Naive B cell (primary cell): Measurements from ENCODE around the gene FHDC1. TPM values are rescaled to one million over a fixed set of nuclear protein-coding genes. Genes with fewer than 3 reads are reported as not detected.

Experiments used
- ATAC-seq, 2 donors: fragments of 150-1000 bp; cut with Tn5 transposase; 2 replicates each; pipeline ENCODE4 v1.10.0; 2021; ENCODE audit warnings: low read depth in 2 of 2, mild to moderate bottlenecking in 2 of 2, moderate library complexity in 2 of 2
- DNase-seq: peaks from one replicate; pipeline ENCODE4 v3.0.0; 2022
- H3K27ac Mint-ChIP-seq, 6 donors: one replicate each; pipeline ENCODE4 v1.8.0; 2020 to 2022; ENCODE audit warnings: mild to moderate bottlenecking in 6 of 6, mixed read lengths in 6 of 6, moderate library complexity in 5 of 6, inconsistent platforms in 2 of 6
- H3K27me3 Mint-ChIP-seq, 3 donors: one replicate each; pipeline ENCODE4 v1.8.0; 2021 to 2022; ENCODE audit warnings: mixed read lengths in 3 of 3, mild to moderate bottlenecking in 1 of 3
- H3K36me3 Mint-ChIP-seq, 2 donors: one replicate each; pipeline ENCODE4 v1.8.0; 2020 to 2022; ENCODE audit warnings: mixed read lengths in 2 of 2, inconsistent platforms in 1 of 2, mild to moderate bottlenecking in 1 of 2
- H3K4me1 Mint-ChIP-seq, 3 donors: one replicate each; pipeline ENCODE4 v1.8.0; 2020 to 2022; ENCODE audit warnings: mixed read lengths in 3 of 3, inconsistent platforms in 1 of 3, mild to moderate bottlenecking in 1 of 3, moderate library complexity in 1 of 3
- H3K4me3 Mint-ChIP-seq, 8 donors: one replicate each; pipeline ENCODE4 v1.8.0; 2020 to 2022; ENCODE audit warnings: mild to moderate bottlenecking in 8 of 8, mixed read lengths in 8 of 8, moderate library complexity in 8 of 8, inconsistent platforms in 2 of 8
- H3K9me3 Mint-ChIP-seq, 7 donors: one replicate each; pipeline ENCODE4 v1.8.0; 2020 to 2022; ENCODE audit warnings: mixed read lengths in 7 of 7, mild to moderate bottlenecking in 5 of 7, inconsistent platforms in 2 of 7, moderate library complexity in 1 of 7
- polyA plus RNA-seq, 6 donors: library from polyadenylated mRNA; unstranded; fragments of 300-500 nt; fragmentation: Illumina TruSeq; gene quantifications; one replicate each; pipeline ENCODE4 v1.2.3, GENCODE V29; 2021; ENCODE audit warnings: low read depth in 6 of 6

Gene FHDC1
- polyA plus RNA-seq, 6 donors from 2014 or later, result not detected

- Mint-ChIP-seq H3K27ac (peak overlapping the region in 1 of 6 donors; percentile 54), H3K4me1 (peaks cover 23 to 30% (median 25%) of the 10 kb centered on the region in 3 donors), H3K9me3 (no peaks in the 10 kb centered on the region), H3K27me3 (peaks cover 49 to 58% (median 57%) of the 10 kb centered on the region in 3 donors), H3K4me3 (peak overlapping the region; percentile 80 to 93 (median 87)), H3K36me3 (no peaks in the 10 kb centered on the region)
- DNase-seq (no peak), ATAC-seq (no peak)
These were observed 2.3 kb downstream of the FHDC1 start for GRCh38 chr4:152938237-152938947.

- Mint-ChIP-seq H3K9me3 (no peaks in the 10 kb centered on the region), H3K27me3 (peaks cover 37 to 48% (median 46%) of the 10 kb centered on the region in 3 donors), H3K4me3 (peak overlapping the region in 4 of 8 donors; percentile 32 to 87 (median 76)), H3K36me3 (no peaks in the 10 kb centered on the region), H3K27ac (no peak overlapping the region), H3K4me1 (peaks cover 20 to 27% (median 25%) of the 10 kb centered on the region in 3 donors)
- ATAC-seq (no peak), DNase-seq (no peak)
These were observed 3.5 kb downstream of the FHDC1 start for GRCh38 chr4:152939621-152940020.

GRCh38 chr4:152940461-152940860 is 4.3 kb downstream of the FHDC1 start:
- no peak overlapping the region for H3K27ac Mint-ChIP-seq
- peaks cover 14 to 19% (median 18%) of the 10 kb centered on the region in 3 donors for H3K4me1 Mint-ChIP-seq
- H3K4me3 Mint-ChIP-seq, result peak overlapping the region in 1 of 8 donors; percentile 84
- no peaks in the 10 kb centered on the region for H3K9me3 Mint-ChIP-seq
- ATAC-seq, result no peak
- no peaks in the 10 kb centered on the region for H3K36me3 Mint-ChIP-seq
- H3K27me3 Mint-ChIP-seq, result peaks cover 28 to 41% (median 38%) of the 10 kb centered on the region in 3 donors
- no peak for DNase-seq

GRCh38 chr4:152941411-152941810 is 5.3 kb downstream of the FHDC1 start:
- H3K36me3 Mint-ChIP-seq, result no peaks in the 10 kb centered on the region
- H3K4me3 Mint-ChIP-seq, result no peak overlapping the region
- H3K27me3 Mint-ChIP-seq, result peaks cover 28 to 37% (median 34%) of the 10 kb centered on the region in 3 donors
- H3K9me3 Mint-ChIP-seq, result no peaks in the 10 kb centered on the region
- ATAC-seq, result no peak
- no peak overlapping the region for H3K27ac Mint-ChIP-seq
- peaks cover 10 to 15% (median 14%) of the 10 kb centered on the region in 3 donors for H3K4me1 Mint-ChIP-seq
- DNase-seq, result no peak

GRCh38 chr4:152942346-152942745 is 6.2 kb downstream of the FHDC1 start:
- H3K4me3 Mint-ChIP-seq, result no peak overlapping the region
- peaks cover 34 to 37% (median 36%) of the 10 kb centered on the region in 3 donors for H3K27me3 Mint-ChIP-seq
- no peak for DNase-seq

GRCh38 chr4:152943672-152944071 is 7.5 kb downstream of the FHDC1 start:
- no peak overlapping the region for H3K27ac Mint-ChIP-seq
- DNase-seq (no peak), ATAC-seq (no peak)
- H3K4me1 Mint-ChIP-seq, result peaks cover 1 to 6% (median 5%) of the 10 kb centered on the region in 3 donors
- peaks cover 34 to 41% (median 36%) of the 10 kb centered on the region in 3 donors for H3K27me3 Mint-ChIP-seq
- no peaks in the 10 kb centered on the region for H3K9me3 Mint-ChIP-seq
- peaks cover 0 to 14% of the 10 kb centered on the region in 2 donors for H3K36me3 Mint-ChIP-seq
- H3K4me3 Mint-ChIP-seq, result no peak overlapping the region

More at GRCh38 chr4:152942346-152942745, 6.2 kb downstream of the FHDC1 start:
- H3K4me1 Mint-ChIP-seq, result peaks cover 10 to 15% (median 14%) of the 10 kb centered on the region in 3 donors
- peaks cover 0 to 1% of the 10 kb centered on the region in 2 donors for H3K36me3 Mint-ChIP-seq
- ATAC-seq, result no peak
- H3K9me3 Mint-ChIP-seq, result no peaks in the 10 kb centered on the region
- H3K27ac Mint-ChIP-seq, result no peak overlapping the region

GRCh38 chr4:152944666-152945320 is 8.7 kb downstream of the FHDC1 start:
- Mint-ChIP-seq H3K36me3 (peaks cover 0 to 14% of the 10 kb centered on the region in 2 donors), H3K4me3 (no peak overlapping the region), H3K27me3 (peaks cover 26 to 34% (median 26%) of the 10 kb centered on the region in 3 donors), H3K9me3 (no peaks in the 10 kb centered on the region), H3K27ac (peak overlapping the region in 2 of 6 donors; percentile 8 to 14), H3K4me1 (no peaks in the 10 kb centered on the region)
- no peak for DNase-seq
- ATAC-seq, result no peak

GRCh38 chr4:152945639-152946038 is 9.5 kb downstream of the FHDC1 start:
- no peak for DNase-seq
- Mint-ChIP-seq H3K27ac (no peak overlapping the region), H3K27me3 (peaks cover 22 to 35% (median 25%) of the 10 kb centered on the region in 3 donors)

GRCh38 chr4:152946446-152946845 is 10.3 kb downstream of the FHDC1 start:
- H3K4me3 Mint-ChIP-seq, result no peak overlapping the region
- H3K27ac Mint-ChIP-seq, result no peak overlapping the region
- DNase-seq, result no peak
- H3K27me3 Mint-ChIP-seq, result peaks cover 22 to 41% (median 32%) of the 10 kb centered on the region in 3 donors
- no peak for ATAC-seq
- H3K9me3 Mint-ChIP-seq, result no peaks in the 10 kb centered on the region
- peaks cover 0 to 14% of the 10 kb centered on the region in 2 donors for H3K36me3 Mint-ChIP-seq
- no peaks in the 10 kb centered on the region for H3K4me1 Mint-ChIP-seq

More at GRCh38 chr4:152945639-152946038, 9.5 kb downstream of the FHDC1 start:
- Mint-ChIP-seq H3K9me3 (no peaks in the 10 kb centered on the region), H3K4me1 (no peaks in the 10 kb centered on the region), H3K4me3 (no peak overlapping the region), H3K36me3 (peaks cover 0 to 14% of the 10 kb centered on the region in 2 donors)
- ATAC-seq, result no peak

GRCh38 chr4:152947311-152947710 is 11.2 kb downstream of the FHDC1 start:
- peaks cover 17 to 41% (median 28%) of the 10 kb centered on the region in 3 donors for H3K27me3 Mint-ChIP-seq
- H3K4me1 Mint-ChIP-seq, result no peaks in the 10 kb centered on the region
- no peaks in the 10 kb centered on the region for H3K9me3 Mint-ChIP-seq
- DNase-seq (no peak), ATAC-seq (no peak)
- H3K27ac Mint-ChIP-seq, result no peak overlapping the region
- H3K4me3 Mint-ChIP-seq, result no peak overlapping the region
- peaks cover 0 to 14% of the 10 kb centered on the region in 2 donors for H3K36me3 Mint-ChIP-seq

GRCh38 chr4:152949930-152950329 is 13.8 kb downstream of the FHDC1 start:
- Mint-ChIP-seq H3K4me1 (no peaks in the 10 kb centered on the region), H3K27me3 (peaks cover 22 to 50% (median 24%) of the 10 kb centered on the region in 3 donors), H3K36me3 (peaks cover 8 to 14% of the 10 kb centered on the region in 2 donors), H3K9me3 (no peaks in the 10 kb centered on the region), H3K4me3 (no peak overlapping the region), H3K27ac (no peak overlapping the region)
- DNase-seq (no peak), ATAC-seq (no peak)

GRCh38 chr4:152950402-152951274 is 14.5 kb downstream of the FHDC1 start:
- H3K9me3 Mint-ChIP-seq, result no peaks in the 10 kb centered on the region
- H3K4me3 Mint-ChIP-seq, result no peak overlapping the region
- no peaks in the 10 kb centered on the region for H3K4me1 Mint-ChIP-seq
- peaks cover 22 to 50% (median 24%) of the 10 kb centered on the region in 3 donors for H3K27me3 Mint-ChIP-seq
- no peak overlapping the region for H3K27ac Mint-ChIP-seq
- no peak for DNase-seq
- peaks cover 8 to 14% of the 10 kb centered on the region in 2 donors for H3K36me3 Mint-ChIP-seq
- no peak for ATAC-seq

- no peak overlapping the region for H3K27ac Mint-ChIP-seq
- H3K27me3 Mint-ChIP-seq, result peaks cover 22 to 49% (median 24%) of the 10 kb centered on the region in 3 donors
- peaks cover 8 to 14% of the 10 kb centered on the region in 2 donors for H3K36me3 Mint-ChIP-seq
- H3K4me1 Mint-ChIP-seq, result peaks cover 0 to 2% (median under 1%) of the 10 kb centered on the region in 3 donors
- H3K4me3 Mint-ChIP-seq, result no peak overlapping the region
- DNase-seq (no peak), ATAC-seq (no peak)
- H3K9me3 Mint-ChIP-seq, result no peaks in the 10 kb centered on the region
These were observed 15.2 kb downstream of the FHDC1 start for GRCh38 chr4:152951348-152951747.
